ENCODE measurements around the gene SCRT2. TPM values are rescaled to one million over a fixed set of nuclear protein-coding genes. Genes with fewer than 3 reads are reported as not detected.

The SCRT2 gene
- total RNA-seq, 1 donor from 2014 or later = not detected

- peaks cover 4% of the 10 kb centered on the region for H3K27me3 Mint-ChIP-seq (ENCODE audit: unreplicated experiment)
- H3K27ac Mint-ChIP-seq (ENCODE audit: unreplicated experiment) = no peak overlapping the region
- no peak overlapping the region for H3K4me3 Mint-ChIP-seq (ENCODE audit: unreplicated experiment)
- DNase-seq (ENCODE audit: low spot score) = no peak
- H3K9me3 Mint-ChIP-seq (ENCODE audit: unreplicated experiment) = no peaks in the 10 kb centered on the region
- no peaks in the 10 kb centered on the region for H3K36me3 Mint-ChIP-seq (ENCODE audit: low read depth, unreplicated experiment)
- no peak for TF ChIP-seq CTCF (IDR thresholded peaks at IDR 0.05; ENCODE audit: unreplicated experiment)
- H3K4me1 Mint-ChIP-seq (ENCODE audit: unreplicated experiment) = no peaks in the 10 kb centered on the region
Measured at GRCh38 chr20:635028-635892, 40.3 kb downstream of the SCRT2 start.

GRCh38 chr20:634148-634925, 41.3 kb downstream of the SCRT2 start:
- Mint-ChIP-seq H3K27me3 (ENCODE audit: unreplicated experiment) (peaks cover 2% of the 10 kb centered on the region), H3K36me3 (ENCODE audit: low read depth, unreplicated experiment) (no peaks in the 10 kb centered on the region), H3K9me3 (ENCODE audit: unreplicated experiment) (no peaks in the 10 kb centered on the region), H3K4me3 (ENCODE audit: unreplicated experiment) (no peak overlapping the region), H3K27ac (ENCODE audit: unreplicated experiment) (no peak overlapping the region), H3K4me1 (ENCODE audit: unreplicated experiment) (no peaks in the 10 kb centered on the region)
- DNase-seq (ENCODE audit: low spot score) = no peak
- no peak for TF ChIP-seq CTCF (IDR thresholded peaks at IDR 0.05; ENCODE audit: unreplicated experiment)

GRCh38 chr20:631101-631500, 44.5 kb downstream of the SCRT2 start:
- no peaks in the 10 kb centered on the region for H3K36me3 Mint-ChIP-seq (ENCODE audit: low read depth, unreplicated experiment)

GRCh38 chr20:626579-626978, 49.0 kb downstream of the SCRT2 start:
- no peak for TF ChIP-seq CTCF (IDR thresholded peaks at IDR 0.05; ENCODE audit: unreplicated experiment)
- no peak overlapping the region for H3K27ac Mint-ChIP-seq (ENCODE audit: unreplicated experiment)
- H3K36me3 Mint-ChIP-seq (ENCODE audit: low read depth, unreplicated experiment) = no peaks in the 10 kb centered on the region
- peaks cover 5% of the 10 kb centered on the region for H3K27me3 Mint-ChIP-seq (ENCODE audit: unreplicated experiment)
- H3K4me3 Mint-ChIP-seq (ENCODE audit: unreplicated experiment) = no peak overlapping the region
- H3K9me3 Mint-ChIP-seq (ENCODE audit: unreplicated experiment) = no peaks in the 10 kb centered on the region
- DNase-seq (ENCODE audit: low spot score) = no peak
- peaks cover 23% of the 10 kb centered on the region for H3K4me1 Mint-ChIP-seq (ENCODE audit: unreplicated experiment)

More at GRCh38 chr20:631101-631500, 44.5 kb downstream of the SCRT2 start:
- DNase-seq (ENCODE audit: low spot score) = no peak
- TF ChIP-seq CTCF (IDR thresholded peaks at IDR 0.05; ENCODE audit: unreplicated experiment) = no peak
- Mint-ChIP-seq H3K27ac (ENCODE audit: unreplicated experiment) (no peak overlapping the region), H3K9me3 (ENCODE audit: unreplicated experiment) (no peaks in the 10 kb centered on the region), H3K27me3 (ENCODE audit: unreplicated experiment) (peaks cover 2% of the 10 kb centered on the region), H3K4me3 (ENCODE audit: unreplicated experiment) (no peak overlapping the region), H3K4me1 (ENCODE audit: unreplicated experiment) (no peaks in the 10 kb centered on the region)
